ENCODE measurements around the gene MASP2. TPM values are rescaled to one million over a fixed set of nuclear protein-coding genes. Genes with fewer than 3 reads are reported as not detected.
"Not testable (repeated sequence)": the region's sequence is repeated elsewhere in the genome, so short reads cannot be mapped to it uniquely, and the experiment has no call there.

MASP2 gene
- total RNA-seq, 1 experiment from 2014 or later, result 0.25 TPM

- CTCF ChIA-PET, result interaction anchor here (1.6 kb wide), 1 partner anchor 13 kb away, joined by 8 read pairs; no protein-coding TSS in a partner anchor
- H3K79me2 ChIP-seq (ENCODE audit: insufficient read depth, low read length); POLR2A ChIA-PET; H3K27ac ChIP-seq (ENCODE audit: low read depth, low read length); H3K27me3 ChIP-seq (ENCODE audit: insufficient read depth, low read length); H3K9me3 ChIP-seq (ENCODE audit: control insufficient read depth in 1 of 2, insufficient read depth in 1 of 2, low read depth in 1 of 2, low read length in 2 of 2); BruUV-seq (replicated peaks); intact Hi-C loops (cut with micrococcal nuclease); H3K4me3 ChIP-seq (replicated peaks in 1 of 2; ENCODE audit: low read depth in 1 of 2, low read length in 2 of 2); H3K4me2 ChIP-seq (ENCODE audit: low read length); H3K4me1 ChIP-seq (ENCODE audit: control insufficient read depth in 1 of 2, insufficient read depth in 2 of 2, low read length in 2 of 2); H3K36me3 ChIP-seq (ENCODE audit: control insufficient read depth in 1 of 2, insufficient read depth in 2 of 2, low read length in 2 of 2); H4K20me1 ChIP-seq (ENCODE audit: insufficient read depth); DNase-seq (ENCODE audit: low read depth, low spot score); ATAC-seq; RAD21 ChIA-PET (ENCODE audit: low non-redundant PET in 1 of 2, low total read pairs in 2 of 2, uncharacterized antibody in 2 of 2, unreplicated experiment in 2 of 2); H2AFZ ChIP-seq (ENCODE audit: low read depth, low read length, poor library complexity, severe bottlenecking); H3K9me2 ChIP-seq (ENCODE audit: insufficient read depth); H3K9ac ChIP-seq (ENCODE audit: low read length): not testable (repeated sequence)
Observed at GRCh38 chr1:11051121-11051520, 4.1 kb upstream of the MASP2 start.

- Histone ChIP-seq H3K27ac (ENCODE audit: low read depth, low read length) (no peak overlapping the region), H2AFZ (ENCODE audit: low read depth, low read length, poor library complexity, severe bottlenecking) (no peak overlapping the region), H3K9me3 (ENCODE audit: control insufficient read depth in 1 of 2, insufficient read depth in 1 of 2, low read depth in 1 of 2, low read length in 2 of 2) (no peaks in the 10 kb centered on the region), H3K9ac (ENCODE audit: low read length) (no peak overlapping the region), H3K27me3 (ENCODE audit: insufficient read depth, low read length) (no peaks in the 10 kb centered on the region), H3K79me2 (ENCODE audit: insufficient read depth, low read length) (no peaks in the 10 kb centered on the region), H3K9me2 (ENCODE audit: insufficient read depth) (no peaks in the 10 kb centered on the region), H3K4me2 (ENCODE audit: low read length) (no peak overlapping the region), H3K4me3 (replicated peaks in 1 of 2; ENCODE audit: low read depth in 1 of 2, low read length in 2 of 2) (no peak overlapping the region), H3K36me3 (ENCODE audit: control insufficient read depth in 1 of 2, insufficient read depth in 2 of 2, low read length in 2 of 2) (no peaks in the 10 kb centered on the region), H3K4me1 (ENCODE audit: control insufficient read depth in 1 of 2, insufficient read depth in 2 of 2, low read length in 2 of 2) (no peaks in the 10 kb centered on the region), H4K20me1 (ENCODE audit: insufficient read depth) (no peaks in the 10 kb centered on the region)
- ATAC-seq (no peak), DNase-seq (ENCODE audit: low read depth, low spot score) (no peak)
- ChIA-PET POLR2A (no interaction called here), CTCF (interaction anchor here (1.4 kb wide), 1 partner anchor 9 kb away, joined by 5 read pairs; no protein-coding TSS in a partner anchor), RAD21 (ENCODE audit: low non-redundant PET in 1 of 2, low total read pairs in 2 of 2, uncharacterized antibody in 2 of 2, unreplicated experiment in 2 of 2) (no interaction called here)
- intact Hi-C loops (cut with micrococcal nuclease), result no loop called here
- no TSS peak for BruUV-seq (replicated peaks)
- TF ChIP-seq CTCF (IDR thresholded peaks at IDR 0.05 in 2 of 3, conservative IDR thresholded peaks at IDR 0.05 in 1 of 3; ENCODE audit: borderline replicate concordance in 1 of 3, insufficient read depth in 1 of 3, low read depth in 2 of 3, low read length in 2 of 3), result no peak
- TF ChIP-seq MAX (IDR thresholded peaks at IDR 0.05), result no peak
Observed at GRCh38 chr1:11046270-11046566, 821 bp downstream of the MASP2 start.
